WI38 (cell line): Measurements from ENCODE around the gene RAB11FIP2.

ENCODE experiments used
- H3K4me3 ChIP-seq: 2 replicates; pipeline ENCODE4 v1.5.1; 2011; ENCODE audit warnings: low read depth, mild to moderate bottlenecking, control low read depth, low read length
- CTCF ChIP-seq: IDR thresholded peaks from 2 replicates; pipeline ENCODE4 v1.5.1; 2012; ENCODE audit warnings: low read depth, mild to moderate bottlenecking, control low read depth, low read length

RAB11FIP2 gene

GRCh38 chr10:118034791-118035261 lies 11.9 kb downstream of the RAB11FIP2 start:
- no peak for TF ChIP-seq CTCF
- H3K4me3 ChIP-seq: no peak overlapping the region

- TF ChIP-seq CTCF: no peak
- H3K4me3 ChIP-seq: no peak overlapping the region
Observed at GRCh38 chr10:118033905-118034304, 12.8 kb downstream of the RAB11FIP2 start.

GRCh38 chr10:118032564-118032963 lies 14.2 kb downstream of the RAB11FIP2 start:
- H3K4me3 ChIP-seq: no peak overlapping the region

GRCh38 chr10:118031351-118032075 lies 15.2 kb downstream of the RAB11FIP2 start:
- no peak overlapping the region for H3K4me3 ChIP-seq
- no peak for TF ChIP-seq CTCF

More at GRCh38 chr10:118032564-118032963, 14.2 kb downstream of the RAB11FIP2 start:
- no peak for TF ChIP-seq CTCF

GRCh38 chr10:118028619-118029018 lies 18.1 kb downstream of the RAB11FIP2 start:
- no peak overlapping the region for H3K4me3 ChIP-seq
- no peak for TF ChIP-seq CTCF

- no peak overlapping the region for H3K4me3 ChIP-seq
- TF ChIP-seq CTCF: no peak
Observed at GRCh38 chr10:118027397-118027796, 19.3 kb downstream of the RAB11FIP2 start.

GRCh38 chr10:118026936-118027335 lies 19.8 kb downstream of the RAB11FIP2 start:
- no peak overlapping the region for H3K4me3 ChIP-seq
- no peak for TF ChIP-seq CTCF
